GM19463 (cell line): ENCODE measurements around the gene ZNF658.
A peak's percentile ranks its signal among the peaks of the same experiment; 100 is the strongest.
"Not testable (repeated sequence)": the region's sequence is repeated elsewhere in the genome, so short reads cannot be mapped to it uniquely, and the experiment has no call there.

Experiments used
- ATAC-seq: cut with Tn5 transposase; IDR thresholded peaks from one replicate; pipeline ENCODE4 v1.9.1; 2021; ENCODE audit warnings: mild to moderate bottlenecking, moderate library complexity; ENCODE audit not compliant: unreplicated experiment

Gene ZNF658

DNA sequence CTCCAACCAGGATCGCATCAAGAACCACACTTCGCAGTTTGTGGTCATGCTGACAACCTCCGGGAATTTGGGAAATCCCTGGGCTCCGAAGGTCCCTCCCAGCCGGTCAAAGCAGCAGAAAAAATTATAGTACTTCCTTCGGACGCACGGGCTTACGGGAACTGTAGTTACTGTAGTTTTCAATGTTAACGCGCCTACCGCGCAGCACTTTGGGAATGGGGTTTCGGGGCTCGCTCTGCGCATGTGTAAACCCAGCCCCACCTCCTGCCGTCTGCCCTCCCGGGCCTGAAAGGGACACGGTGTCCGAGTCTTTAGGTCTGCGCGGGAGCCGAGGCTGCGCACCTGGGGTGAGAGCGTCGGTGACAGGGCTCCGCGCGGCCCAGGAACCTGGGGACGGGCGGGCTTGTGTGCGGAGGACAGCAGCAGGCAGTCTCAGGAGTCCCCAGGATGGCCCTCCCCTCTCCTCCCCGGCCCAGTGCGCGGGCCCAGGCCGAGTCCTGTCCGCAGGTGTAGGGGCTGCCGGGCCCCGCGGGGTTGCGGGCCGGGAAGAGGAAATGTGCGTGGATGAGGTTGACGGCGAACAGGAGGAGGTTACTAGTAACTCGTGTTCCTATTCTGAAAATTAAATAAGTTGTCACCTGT lies at the start of gene ZNF658:
TSS of gene ZNF658 (plus strand) at position 236 of the 642 bp plus-strand sequence. CDS start 2,837 bp downstream, outside the sequence.
- peak; percentile 98 for ATAC-seq

DNA sequence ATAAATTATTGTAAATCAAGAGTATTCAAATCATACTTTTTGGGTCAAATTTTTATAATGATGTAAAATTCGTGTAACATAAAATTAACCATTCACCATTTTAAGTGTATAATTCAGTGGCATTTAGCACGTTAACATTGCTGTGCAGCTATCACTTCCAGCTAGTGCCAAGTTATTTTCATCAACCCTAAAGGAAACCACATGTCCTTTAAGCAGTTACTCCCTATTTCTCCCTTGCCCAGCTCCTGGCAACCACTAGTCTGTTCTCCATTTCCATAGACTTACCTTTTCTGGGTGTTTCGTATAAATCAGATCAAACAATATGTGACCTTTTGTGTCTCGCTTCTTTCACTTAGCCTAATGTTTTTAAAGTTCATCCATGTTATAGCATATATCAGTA lies 38.8 kb upstream of the ZNF658 start:
- not testable (repeated sequence) for ATAC-seq

DNA sequence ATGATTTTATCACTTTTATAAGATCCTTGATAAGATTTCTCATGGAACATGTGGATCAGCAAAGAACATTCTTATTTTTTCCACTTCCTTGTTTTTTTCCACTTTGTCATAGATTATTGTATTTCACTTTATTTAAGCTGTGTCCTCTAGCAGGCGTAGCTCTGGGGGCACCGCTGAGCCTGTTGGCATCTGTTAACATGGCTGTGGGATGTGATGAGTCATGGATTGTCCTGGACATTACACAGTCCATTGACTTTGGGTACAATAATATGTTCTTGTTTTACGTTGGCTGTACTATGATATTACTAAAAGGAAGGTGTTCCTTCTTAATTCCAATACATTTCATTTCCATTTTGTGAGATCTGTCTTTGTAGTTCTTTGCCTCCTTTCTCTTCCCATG lies 31.9 kb upstream of the ZNF658 start:
- ATAC-seq, result not testable (repeated sequence)

DNA sequence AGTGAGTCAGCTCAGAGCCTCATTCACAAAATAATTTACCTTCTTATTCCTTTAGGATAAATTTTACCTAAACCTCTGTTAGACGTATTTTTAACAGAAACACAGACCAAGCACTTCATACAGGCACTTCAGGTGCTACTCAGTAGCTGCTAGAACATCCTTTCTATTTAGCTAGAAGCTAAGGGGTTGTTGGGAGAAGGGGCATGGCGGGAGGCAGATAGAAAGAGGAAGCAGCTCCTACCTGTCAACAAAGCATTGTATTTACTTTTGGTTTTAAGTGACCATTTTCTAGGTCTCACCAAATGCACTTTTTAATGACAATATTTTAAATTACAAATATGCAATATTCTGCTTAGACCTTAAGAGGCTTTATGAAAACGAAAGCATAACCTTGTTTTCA lies 19.9 kb upstream of the ZNF658 start:
- ATAC-seq, result not testable (repeated sequence)

DNA sequence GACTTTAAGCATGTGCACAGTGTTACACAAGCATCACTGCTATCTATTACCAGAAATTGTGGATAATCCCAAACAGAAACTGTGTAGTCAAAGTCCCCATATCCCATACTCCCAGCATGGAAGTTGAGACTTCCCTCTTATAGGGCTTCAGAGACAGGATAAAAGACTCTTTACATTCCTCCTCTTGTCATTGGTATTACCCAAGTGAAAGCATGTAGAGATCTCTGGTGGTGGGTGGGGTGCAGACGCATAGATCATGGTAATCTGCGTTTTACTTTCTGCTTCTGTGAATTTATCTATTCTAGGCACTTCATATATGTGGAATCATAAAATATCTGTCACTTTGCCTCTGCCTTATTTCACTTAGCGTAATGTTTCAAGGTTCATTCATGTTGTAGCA lies 18.7 kb upstream of the ZNF658 start:
- ATAC-seq, result not testable (repeated sequence)

DNA sequence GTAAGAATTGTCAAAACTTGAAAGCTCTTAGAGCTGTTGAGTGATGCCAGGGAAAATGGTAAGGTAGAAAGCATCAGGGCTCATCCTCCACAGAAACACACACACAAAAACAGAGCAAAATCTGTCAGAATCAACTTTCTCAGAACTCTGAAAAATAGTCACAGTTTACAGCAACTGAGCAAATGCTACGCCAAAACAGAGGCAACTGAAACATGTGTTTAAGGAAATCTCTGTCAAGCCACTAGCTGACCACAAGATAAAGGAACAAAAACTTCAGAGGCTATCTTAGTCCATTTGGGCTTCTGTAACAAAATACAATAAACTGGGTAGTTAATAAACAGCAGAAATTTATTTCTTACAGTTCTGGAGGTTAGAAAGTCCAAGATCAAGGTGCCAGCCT lies 10.2 kb upstream of the ZNF658 start:
- ATAC-seq, result peak; percentile 84

DNA sequence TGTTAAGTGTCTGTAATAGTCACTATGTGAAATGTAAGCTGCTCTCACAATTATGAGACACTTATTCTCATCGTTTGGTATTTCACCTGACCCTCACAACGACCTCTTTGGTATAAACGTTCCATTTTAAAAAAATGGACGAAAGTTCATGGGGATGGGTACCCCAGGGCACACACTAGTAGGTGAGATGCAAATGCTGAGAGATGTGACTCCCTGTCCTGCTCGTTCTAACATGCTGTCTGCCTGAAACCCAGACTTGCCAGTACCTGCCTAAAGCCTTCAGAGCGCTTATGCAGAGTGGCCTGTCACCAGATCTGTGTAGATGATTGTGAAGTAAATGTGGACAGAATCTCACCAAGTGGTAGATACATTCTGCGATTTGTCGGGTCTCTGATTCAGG lies 616 bp downstream of the ZNF658 start:
- ATAC-seq, result peak; percentile 13

DNA sequence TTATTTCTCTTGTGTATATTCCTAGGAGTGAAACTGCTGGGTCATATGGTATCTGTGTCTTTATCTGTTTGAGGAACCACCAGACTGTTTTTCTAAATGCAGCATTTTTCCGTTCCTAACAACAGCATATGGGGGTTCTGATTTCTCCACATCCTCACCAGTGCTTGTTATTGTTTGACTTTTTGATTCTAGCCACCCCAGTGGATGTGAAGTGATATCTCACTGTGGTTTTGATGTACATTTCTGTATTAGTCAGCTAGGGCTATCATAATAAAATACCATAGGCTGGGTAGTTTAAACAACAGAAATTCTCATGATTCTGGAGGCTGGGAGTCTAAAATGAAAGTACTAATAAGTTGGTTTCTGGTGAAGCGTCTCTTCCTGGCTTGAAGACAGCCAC lies 9.0 kb downstream of the ZNF658 start:
- not testable (repeated sequence) for ATAC-seq

DNA sequence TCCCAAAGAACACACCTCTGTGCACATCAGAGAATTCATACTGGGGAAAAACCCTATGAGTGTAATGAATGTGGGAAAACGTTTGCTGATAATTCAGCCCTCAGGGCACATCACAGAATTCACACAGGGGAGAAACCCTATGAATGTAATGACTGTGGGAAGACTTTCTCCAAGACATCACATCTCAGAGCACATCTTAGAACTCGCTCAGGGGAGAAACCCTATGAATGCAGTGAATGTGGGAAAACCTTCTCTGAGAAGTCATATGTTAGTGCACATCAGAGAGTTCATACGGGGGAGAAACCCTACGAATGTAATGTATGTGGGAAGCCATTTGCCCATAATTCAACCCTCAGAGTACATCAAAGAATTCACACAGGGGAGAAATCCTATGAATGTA lies 19.5 kb downstream of the ZNF658 start:
- ATAC-seq, result not testable (repeated sequence)

DNA sequence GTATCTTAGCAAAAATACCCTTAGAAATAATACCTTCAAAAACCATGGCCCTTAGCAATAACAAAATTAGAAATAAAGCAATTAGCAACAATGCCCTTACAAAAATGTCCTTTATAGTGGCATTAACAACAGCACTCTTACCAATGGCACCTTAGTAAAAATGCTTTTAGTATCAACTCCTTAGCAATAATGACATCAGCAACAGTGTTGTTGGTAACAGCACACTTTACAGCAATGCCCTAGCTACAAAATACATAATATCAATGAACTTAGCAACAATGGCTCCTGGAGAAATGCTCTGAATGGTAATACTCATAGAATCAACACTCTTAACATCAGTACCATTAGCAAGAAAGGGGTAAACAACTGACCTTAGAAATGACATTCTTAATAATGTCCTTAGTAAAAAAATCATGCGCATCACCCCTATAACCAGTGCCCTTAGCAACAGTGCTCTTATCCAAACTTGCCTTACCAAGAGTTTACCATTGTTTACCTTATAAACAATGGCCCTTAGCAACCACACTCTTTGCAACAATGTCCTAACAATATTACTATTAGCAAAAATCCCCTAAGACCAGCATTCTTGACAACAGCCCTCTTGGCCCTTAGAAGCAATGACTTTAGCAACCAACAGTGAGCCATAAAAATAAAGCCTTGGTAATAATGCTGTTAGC lies 35.8 kb downstream of the ZNF658 start:
- not testable (repeated sequence) for ATAC-seq

DNA sequence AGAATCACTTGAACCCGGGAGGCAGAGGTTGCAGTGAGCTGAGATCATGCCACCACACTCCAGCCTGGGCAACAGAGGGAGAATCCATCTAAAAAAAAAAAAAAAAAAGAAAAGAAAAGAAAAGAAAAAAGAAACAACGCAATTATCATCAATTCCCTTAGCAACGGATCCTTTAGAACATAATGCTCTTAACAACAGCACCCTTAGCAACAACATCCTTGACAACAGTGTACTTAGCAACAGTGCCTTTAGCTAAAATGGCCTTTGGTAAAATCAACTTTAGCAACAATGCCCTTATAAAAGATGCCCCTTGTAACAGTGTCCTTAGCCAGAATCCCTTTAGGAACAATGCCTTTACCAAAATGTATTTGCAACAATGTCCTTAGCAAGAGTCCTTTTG lies 37.1 kb downstream of the ZNF658 start:
- ATAC-seq, result not testable (repeated sequence)

DNA sequence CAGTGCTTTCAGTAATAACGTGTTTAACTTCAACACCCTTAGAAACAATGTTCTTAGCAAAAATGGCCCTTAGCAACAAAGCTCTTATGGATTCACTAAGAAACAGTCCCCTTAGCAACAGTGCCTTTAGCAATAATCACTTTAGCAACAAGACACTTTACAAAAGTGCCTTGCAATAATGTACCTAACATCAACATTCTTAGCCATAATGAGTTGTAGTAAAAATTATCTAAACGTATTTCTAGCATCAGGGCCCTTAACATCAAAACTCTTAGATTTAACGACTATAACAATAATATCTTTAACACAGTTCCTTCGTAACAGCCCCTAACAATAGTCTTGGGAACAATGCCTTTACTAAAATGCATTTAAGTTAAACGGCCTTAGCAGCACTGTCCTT lies 37.8 kb downstream of the ZNF658 start:
- not testable (repeated sequence) for ATAC-seq

DNA sequence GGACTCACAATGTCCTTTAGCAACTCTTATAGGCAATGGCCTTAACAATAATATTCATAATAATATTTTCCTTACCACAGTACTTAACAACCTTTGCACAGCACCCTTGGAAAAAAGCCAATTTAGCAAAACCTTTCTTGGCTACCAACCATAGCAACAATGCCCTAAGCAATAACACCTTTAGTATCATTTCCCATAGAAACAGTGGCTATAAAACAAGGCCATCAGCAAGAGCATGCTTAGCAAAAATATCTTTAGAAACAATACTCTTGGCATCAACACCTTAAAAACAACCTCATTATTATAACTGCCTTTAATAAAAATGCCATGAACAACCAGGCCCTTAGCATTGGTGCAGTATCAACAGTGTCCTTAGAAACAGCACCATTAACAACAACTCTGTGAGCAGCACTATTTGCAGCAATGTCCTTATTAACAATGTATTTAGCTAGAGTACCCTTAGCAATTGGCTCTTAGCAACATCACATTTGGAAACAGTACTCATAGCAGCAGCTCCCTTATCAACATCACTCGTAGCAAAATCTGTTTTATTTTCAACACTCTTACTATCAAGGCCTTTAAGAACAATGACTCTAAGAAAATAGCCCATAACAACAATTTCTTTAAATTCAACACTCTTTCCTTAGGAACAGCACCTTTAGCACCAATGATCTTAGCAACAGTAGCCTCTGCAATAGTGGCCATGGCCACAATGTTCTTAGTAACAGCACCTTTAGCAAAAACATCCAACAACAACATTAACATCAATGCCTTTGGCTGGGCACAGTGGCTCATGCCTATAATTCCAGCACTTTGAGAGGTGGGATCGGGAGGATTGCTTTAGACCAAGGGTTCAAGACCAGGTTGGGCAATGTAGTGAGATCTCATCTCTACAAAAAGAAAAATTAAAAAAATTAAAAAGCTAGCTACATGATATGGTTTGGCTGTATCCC lies 39.6 kb downstream of the ZNF658 start:
- ATAC-seq, result not testable (repeated sequence)

DNA sequence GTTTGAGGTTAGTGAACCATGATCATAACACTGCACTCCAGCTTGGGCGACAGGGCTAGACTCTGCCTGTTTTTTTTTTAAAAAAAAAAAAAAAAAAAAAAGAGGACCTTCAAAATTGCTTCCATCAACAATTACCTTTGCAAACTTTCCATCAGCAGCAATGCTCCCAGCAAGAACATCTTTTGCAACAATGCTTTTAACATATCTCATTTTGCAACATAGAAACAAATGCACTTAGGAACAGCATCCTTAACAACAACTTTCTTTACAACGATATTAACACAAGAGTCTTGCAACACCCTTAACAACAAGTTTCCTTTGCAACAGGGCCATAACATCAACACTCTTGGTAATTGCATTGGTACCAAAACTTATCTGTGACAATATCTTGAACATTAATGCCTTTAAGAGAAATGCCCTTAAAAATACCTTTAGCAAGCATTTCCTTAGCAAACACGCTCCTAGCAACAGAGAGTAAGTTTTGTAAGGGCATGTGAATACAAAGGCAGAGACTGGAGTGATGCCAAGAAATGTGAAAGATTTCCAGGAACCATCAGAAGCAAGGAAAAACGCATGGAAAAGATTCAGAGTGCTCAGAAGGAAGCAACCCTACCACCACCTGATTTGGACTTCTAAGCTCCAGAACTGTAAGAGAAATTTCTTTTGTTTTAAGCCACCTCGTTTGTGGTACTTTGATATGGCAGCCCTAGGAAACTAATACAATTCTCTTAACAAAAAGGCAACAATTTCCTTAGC lies 42.1 kb downstream of the ZNF658 start:
- not testable (repeated sequence) for ATAC-seq

DNA sequence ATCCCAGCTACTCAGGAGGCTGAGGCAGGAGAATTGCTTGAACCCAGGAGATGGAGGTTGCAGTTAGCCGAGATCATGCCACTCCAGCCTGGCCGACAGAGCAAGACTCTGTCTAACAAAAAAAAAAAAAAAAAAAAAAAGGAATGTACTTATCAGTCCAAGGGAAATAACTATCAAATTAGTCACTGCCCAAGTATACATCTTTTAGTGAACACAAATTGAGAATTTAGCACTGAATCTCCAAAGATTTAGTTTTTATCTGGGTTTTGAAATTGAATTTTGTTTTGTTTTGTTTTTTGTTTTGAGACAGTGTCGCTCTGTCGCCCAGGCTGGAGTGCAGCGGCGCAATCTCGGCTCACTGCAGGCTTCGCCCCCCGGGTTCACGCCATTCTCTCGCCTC lies 52.1 kb downstream of the ZNF658 start:
- not testable (repeated sequence) for ATAC-seq
